ENCODE results near the gene DDX31. TPM values are rescaled to one million over a fixed set of nuclear protein-coding genes. Genes with fewer than 3 reads are reported as not detected.

DDX31 gene
- total RNA-seq, 4 donors from 2014 or later: 16.9 to 24.1 (median 18.6) TPM

- WGBS, 2 donors: 91 to 98% methylated on average over 2 of the region's 2 CpGs
- H3K4me3 ChIP-seq (ENCODE audit: low read depth, poor library complexity, severe bottlenecking): no peak overlapping the region
- no peak for TF ChIP-seq POLR2A (IDR thresholded peaks at IDR 0.05)
- TF ChIP-seq, protein P1, sequence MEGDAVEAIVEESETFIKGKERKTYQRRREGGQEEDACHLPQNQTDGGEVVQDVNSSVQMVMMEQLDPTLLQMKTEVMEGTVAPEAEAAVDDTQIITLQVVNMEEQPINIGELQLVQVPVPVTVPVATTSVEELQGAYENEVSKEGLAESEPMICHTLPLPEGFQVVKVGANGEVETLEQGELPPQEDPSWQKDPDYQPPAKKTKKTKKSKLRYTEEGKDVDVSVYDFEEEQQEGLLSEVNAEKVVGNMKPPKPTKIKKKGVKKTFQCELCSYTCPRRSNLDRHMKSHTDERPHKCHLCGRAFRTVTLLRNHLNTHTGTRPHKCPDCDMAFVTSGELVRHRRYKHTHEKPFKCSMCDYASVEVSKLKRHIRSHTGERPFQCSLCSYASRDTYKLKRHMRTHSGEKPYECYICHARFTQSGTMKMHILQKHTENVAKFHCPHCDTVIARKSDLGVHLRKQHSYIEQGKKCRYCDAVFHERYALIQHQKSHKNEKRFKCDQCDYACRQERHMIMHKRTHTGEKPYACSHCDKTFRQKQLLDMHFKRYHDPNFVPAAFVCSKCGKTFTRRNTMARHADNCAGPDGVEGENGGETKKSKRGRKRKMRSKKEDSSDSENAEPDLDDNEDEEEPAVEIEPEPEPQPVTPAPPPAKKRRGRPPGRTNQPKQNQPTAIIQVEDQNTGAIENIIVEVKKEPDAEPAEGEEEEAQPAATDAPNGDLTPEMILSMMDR (IDR thresholded peaks at IDR 0.05): no peak
- DNase-seq (ENCODE audit: low spot score in 2 of 2): no peak
- intact Hi-C loops (cut with DNase I; ENCODE audit: low total_unique reads): no loop called here
These were observed 115.0 kb downstream of the DDX31 start for GRCh38 chr9:132554755-132555154.

DNA sequence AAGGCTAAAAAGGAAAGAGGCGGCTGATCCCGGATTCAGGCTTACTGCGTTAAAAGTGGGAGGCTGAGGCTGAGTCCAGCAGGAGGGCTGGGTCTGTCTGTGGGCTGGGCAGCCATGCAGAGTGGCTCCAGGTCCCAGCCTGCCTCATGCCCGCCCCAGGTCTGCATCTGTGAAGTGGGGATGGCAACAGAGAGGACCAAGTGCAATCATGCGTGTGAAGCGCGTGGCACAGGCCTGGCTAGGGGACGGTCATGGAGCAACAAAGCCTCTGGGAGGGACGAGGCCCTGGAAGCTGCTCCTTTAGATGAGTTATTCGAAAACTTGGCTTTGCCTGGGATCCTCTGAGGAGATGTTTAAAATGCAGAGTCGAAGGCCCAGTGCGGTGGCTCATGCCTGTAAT is 117.7 kb downstream of the DDX31 start:
- no peak for DNase-seq (ENCODE audit: low spot score in 2 of 2)
- H3K4me3 ChIP-seq (ENCODE audit: low read depth, poor library complexity, severe bottlenecking): no peak overlapping the region
- WGBS, 2 donors: 79 to 86% methylated on average over 12 of the region's 12 CpGs
- intact Hi-C loops (cut with DNase I; ENCODE audit: low total_unique reads): no loop called here
- TF ChIP-seq POLR2A (IDR thresholded peaks at IDR 0.05): no peak
- TF ChIP-seq, protein P1 (IDR thresholded peaks at IDR 0.05): no peak

- no peak for DNase-seq (ENCODE audit: low spot score in 2 of 2)
- intact Hi-C loops (cut with DNase I; ENCODE audit: low total_unique reads): no loop called here
- TF ChIP-seq POLR2A (IDR thresholded peaks at IDR 0.05): no peak
- TF ChIP-seq, protein P1 (IDR thresholded peaks at IDR 0.05): no peak
- no peak overlapping the region for H3K4me3 ChIP-seq (ENCODE audit: low read depth, poor library complexity, severe bottlenecking)
- WGBS, 2 donors: 67% methylated on average over 13 of the region's 13 CpGs
These were observed 118.2 kb downstream of the DDX31 start for GRCh38 chr9:132551556-132551955.

- intact Hi-C loops (cut with DNase I; ENCODE audit: low total_unique reads): no loop called here
- no peak overlapping the region for H3K4me3 ChIP-seq (ENCODE audit: low read depth, poor library complexity, severe bottlenecking)
- 67 to 70% methylated on average over 17 of the region's 17 CpGs for WGBS, 2 donors
- TF ChIP-seq POLR2A (IDR thresholded peaks at IDR 0.05): no peak
- TF ChIP-seq, protein P1 (IDR thresholded peaks at IDR 0.05): no peak
- no peak for DNase-seq (ENCODE audit: low spot score in 2 of 2)
These were observed 120.8 kb downstream of the DDX31 start for GRCh38 chr9:132548751-132549640.

DNA sequence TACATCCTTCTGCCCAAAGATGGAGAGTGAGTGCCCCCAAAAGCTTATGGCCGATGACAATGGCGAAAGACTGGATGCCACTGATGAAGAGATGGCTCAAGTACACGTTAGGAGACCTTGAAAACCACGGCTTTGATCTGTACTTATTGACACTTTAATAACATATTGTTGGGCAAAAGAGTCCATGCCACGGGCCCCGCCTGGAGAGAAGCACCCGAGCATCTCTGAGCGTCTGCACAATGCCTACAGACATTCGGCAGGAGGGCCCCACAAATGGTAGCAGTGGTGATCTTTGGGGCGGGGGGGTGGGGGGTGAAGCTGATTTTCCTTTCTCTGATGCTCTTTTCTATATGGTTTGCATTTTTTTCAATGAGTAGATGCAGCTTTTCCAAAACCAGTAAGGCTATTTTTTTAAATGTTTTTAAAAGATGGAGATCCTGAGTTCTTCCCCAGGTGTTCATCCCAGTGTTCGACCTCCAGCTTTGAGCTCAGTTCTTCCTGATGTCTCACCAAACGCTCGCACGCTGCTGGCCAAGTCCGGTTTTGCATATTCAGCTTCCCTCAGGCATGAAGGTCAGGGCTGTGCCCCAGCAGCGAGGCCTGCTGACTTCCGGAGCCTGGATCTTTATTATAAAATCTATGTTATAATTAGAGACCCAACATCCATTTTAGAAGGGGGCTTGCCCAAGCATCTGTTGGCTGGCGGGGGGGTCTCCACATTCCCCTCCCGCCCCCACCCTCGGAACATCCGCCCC is 121.6 kb downstream of the DDX31 start:
- intact Hi-C loops (cut with DNase I; ENCODE audit: low total_unique reads): no loop called here
- no peak for DNase-seq (ENCODE audit: low spot score in 2 of 2)
- WGBS, 2 donors: 65 to 71% methylated on average over 21 of the region's 21 CpGs
- no peak overlapping the region for H3K4me3 ChIP-seq (ENCODE audit: low read depth, poor library complexity, severe bottlenecking)
- TF ChIP-seq, protein P1 (IDR thresholded peaks at IDR 0.05): no peak
- TF ChIP-seq POLR2A (IDR thresholded peaks at IDR 0.05): no peak

All from lower leg skin (tissue), 4 donors.